ENCODE data around the gene PBOV1.

PBOV1 gene

DNA sequence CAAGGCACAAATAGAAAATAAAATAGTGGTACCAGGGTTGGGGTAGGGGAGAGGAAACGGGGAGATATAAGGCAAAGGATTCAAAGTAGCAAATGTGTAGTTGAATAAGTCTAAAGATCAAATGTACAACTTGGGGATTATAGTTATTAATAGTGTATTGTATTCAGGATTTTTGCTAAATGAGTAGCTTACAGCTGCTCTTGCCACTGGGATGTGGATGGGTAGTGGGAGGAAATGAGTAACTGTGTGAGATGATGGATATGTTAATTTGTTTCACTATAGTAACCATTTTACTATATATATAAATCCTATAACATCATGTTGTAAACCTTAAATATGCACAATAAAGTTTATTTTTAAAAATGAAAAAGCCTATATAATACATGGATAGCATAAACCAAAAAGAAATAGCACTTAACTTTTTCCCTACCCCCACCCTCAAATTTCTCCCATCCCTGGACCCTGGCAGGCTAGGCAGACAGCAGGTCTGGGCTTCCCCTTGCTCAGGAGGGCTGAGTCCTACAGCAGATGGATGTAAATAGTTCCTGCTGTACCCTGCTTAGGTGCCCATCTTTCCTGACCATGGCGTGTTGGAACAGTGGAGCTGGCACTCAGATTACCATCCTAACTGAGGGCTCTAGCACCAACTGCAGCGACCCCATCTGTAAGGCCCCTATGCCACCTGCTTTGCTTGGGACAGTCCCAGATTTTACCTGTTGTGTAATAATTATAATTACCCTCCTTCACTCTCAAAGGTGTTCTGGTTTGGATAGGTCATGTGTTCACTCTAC is 28.6 kb upstream of the PBOV1 start:
- H3K9me3 ChIP-seq (ENCODE audit: control insufficient read depth, insufficient read depth, low read length) = no peaks in the 10 kb centered on the region
- no peaks in the 10 kb centered on the region for H3K36me3 ChIP-seq (ENCODE audit: insufficient read depth, low read length)
- H3K4me1 ChIP-seq (ENCODE audit: insufficient read depth, low read length) = no peaks in the 10 kb centered on the region
- H3K9ac ChIP-seq (ENCODE audit: low read depth, low read length) = no peak overlapping the region

DNA sequence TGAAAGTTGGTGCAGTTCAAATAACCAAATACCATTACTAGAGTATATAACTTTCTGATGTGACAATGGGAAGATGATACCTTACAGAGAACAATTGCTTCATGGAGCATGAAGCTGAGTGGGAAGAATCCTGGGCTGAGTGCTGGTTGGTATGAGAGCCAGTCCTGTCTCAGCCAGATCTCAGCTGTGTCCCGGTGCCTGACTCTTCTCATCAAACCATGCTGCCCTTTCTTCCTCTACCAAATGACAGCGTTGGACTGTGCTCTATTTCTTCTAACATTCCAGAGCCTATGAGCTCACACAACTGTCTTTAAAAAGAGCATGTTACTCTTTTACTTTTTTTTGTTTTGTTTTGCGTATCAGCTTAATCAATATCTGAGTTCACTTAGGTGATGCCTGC is 27.5 kb upstream of the PBOV1 start:
- H3K9me3 ChIP-seq (ENCODE audit: control insufficient read depth, insufficient read depth, low read length) = no peaks in the 10 kb centered on the region
- no peak overlapping the region for H3K9ac ChIP-seq (ENCODE audit: low read depth, low read length)
- H3K4me1 ChIP-seq (ENCODE audit: insufficient read depth, low read length) = no peaks in the 10 kb centered on the region
- H3K36me3 ChIP-seq (ENCODE audit: insufficient read depth, low read length) = no peaks in the 10 kb centered on the region

- no peaks in the 10 kb centered on the region for H3K36me3 ChIP-seq (ENCODE audit: insufficient read depth, low read length)
- H3K4me1 ChIP-seq (ENCODE audit: insufficient read depth, low read length) = no peaks in the 10 kb centered on the region
- H3K9ac ChIP-seq (ENCODE audit: low read depth, low read length) = no peak overlapping the region
- H3K9me3 ChIP-seq (ENCODE audit: control insufficient read depth, insufficient read depth, low read length) = no peaks in the 10 kb centered on the region
Measured at GRCh38 chr6:138242987-138243592, 24.8 kb upstream of the PBOV1 start.

- H3K9me3 ChIP-seq (ENCODE audit: control insufficient read depth, insufficient read depth, low read length) = no peaks in the 10 kb centered on the region
- H3K9ac ChIP-seq (ENCODE audit: low read depth, low read length) = no peak overlapping the region
- H3K4me1 ChIP-seq (ENCODE audit: insufficient read depth, low read length) = no peaks in the 10 kb centered on the region
- H3K36me3 ChIP-seq (ENCODE audit: insufficient read depth, low read length) = no peaks in the 10 kb centered on the region
Measured at GRCh38 chr6:138241934-138242333, 23.6 kb upstream of the PBOV1 start.

- Histone ChIP-seq H3K9ac (ENCODE audit: low read depth, low read length) (no peak overlapping the region), H3K36me3 (ENCODE audit: insufficient read depth, low read length) (no peaks in the 10 kb centered on the region), H3K4me1 (ENCODE audit: insufficient read depth, low read length) (no peaks in the 10 kb centered on the region), H3K9me3 (ENCODE audit: control insufficient read depth, insufficient read depth, low read length) (no peaks in the 10 kb centered on the region)
Measured at GRCh38 chr6:138241381-138241780, 23.1 kb upstream of the PBOV1 start.

DNA sequence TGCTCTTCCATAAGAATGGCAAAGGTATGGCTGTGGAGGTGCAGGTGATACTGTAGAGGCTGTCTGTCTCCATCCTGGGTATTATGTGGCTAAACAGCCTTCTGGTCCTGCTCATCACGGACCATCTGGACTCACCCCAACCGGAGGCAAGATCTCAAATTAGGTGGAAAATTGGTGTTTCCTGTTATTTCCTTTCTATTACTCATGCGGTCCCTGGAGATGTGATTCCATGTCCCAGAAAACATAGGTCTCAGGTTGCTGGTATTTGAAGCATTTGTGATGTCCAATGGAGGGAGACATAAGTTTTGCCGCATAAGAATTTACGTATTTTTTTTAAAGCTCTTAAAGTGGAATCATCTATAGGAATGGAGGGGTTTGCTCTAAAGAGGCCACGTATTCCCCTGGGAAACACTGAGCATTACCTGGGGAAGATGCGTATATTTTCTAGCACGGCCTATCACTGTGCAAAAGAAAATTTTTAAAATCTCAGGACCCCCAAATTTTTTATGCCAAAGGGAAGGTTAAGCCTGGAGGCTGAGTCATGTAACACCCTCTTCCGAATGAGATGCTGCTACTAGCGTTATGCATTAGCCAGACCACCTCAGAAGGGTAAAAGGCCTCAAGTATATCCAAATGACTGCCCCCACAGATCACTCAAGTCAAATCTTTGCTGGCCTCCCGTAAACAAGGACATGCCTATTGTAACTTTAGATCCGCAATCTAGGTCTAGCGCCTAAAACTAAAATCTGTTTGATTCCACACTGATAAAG is 22.4 kb upstream of the PBOV1 start:
- Histone ChIP-seq H3K36me3 (ENCODE audit: insufficient read depth, low read length) (no peaks in the 10 kb centered on the region), H3K4me1 (ENCODE audit: insufficient read depth, low read length) (no peaks in the 10 kb centered on the region), H3K9me3 (ENCODE audit: control insufficient read depth, insufficient read depth, low read length) (no peaks in the 10 kb centered on the region), H3K9ac (ENCODE audit: low read depth, low read length) (no peak overlapping the region)

DNA sequence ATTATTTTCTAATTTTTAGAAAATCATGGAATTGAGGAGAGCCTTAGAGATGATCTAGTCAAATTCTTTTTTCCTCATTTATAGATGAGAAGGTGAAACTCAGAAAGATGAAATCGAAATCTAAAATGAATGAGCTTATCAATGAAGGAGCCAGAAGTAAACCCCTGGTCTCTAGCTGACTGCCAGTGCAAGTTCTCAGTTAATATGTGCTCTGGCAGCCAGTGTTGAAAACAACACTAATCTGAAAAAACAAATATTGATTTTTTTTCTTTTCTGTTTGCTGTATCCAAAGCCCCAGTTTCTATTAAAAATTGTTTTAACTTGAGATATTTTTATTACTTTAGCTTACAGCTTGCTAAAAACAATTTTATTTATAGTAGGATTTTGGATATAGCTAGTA is 21.5 kb upstream of the PBOV1 start:
- H3K9me3 ChIP-seq (ENCODE audit: control insufficient read depth, insufficient read depth, low read length) = no peaks in the 10 kb centered on the region
- no peak overlapping the region for H3K9ac ChIP-seq (ENCODE audit: low read depth, low read length)
- no peaks in the 10 kb centered on the region for H3K36me3 ChIP-seq (ENCODE audit: insufficient read depth, low read length)
- H3K4me1 ChIP-seq (ENCODE audit: insufficient read depth, low read length) = no peaks in the 10 kb centered on the region

- Histone ChIP-seq H3K4me1 (ENCODE audit: insufficient read depth, low read length) (no peaks in the 10 kb centered on the region), H3K9me3 (ENCODE audit: control insufficient read depth, insufficient read depth, low read length) (no peaks in the 10 kb centered on the region), H3K36me3 (ENCODE audit: insufficient read depth, low read length) (no peaks in the 10 kb centered on the region), H3K9ac (ENCODE audit: low read depth, low read length) (no peak overlapping the region)
Measured at GRCh38 chr6:138238368-138238767, 20.1 kb upstream of the PBOV1 start.

GRCh38 chr6:138237463-138237862 is 19.2 kb upstream of the PBOV1 start:
- Histone ChIP-seq H3K36me3 (ENCODE audit: insufficient read depth, low read length) (no peaks in the 10 kb centered on the region), H3K9me3 (ENCODE audit: control insufficient read depth, insufficient read depth, low read length) (no peaks in the 10 kb centered on the region), H3K4me1 (ENCODE audit: insufficient read depth, low read length) (no peaks in the 10 kb centered on the region)

DNA sequence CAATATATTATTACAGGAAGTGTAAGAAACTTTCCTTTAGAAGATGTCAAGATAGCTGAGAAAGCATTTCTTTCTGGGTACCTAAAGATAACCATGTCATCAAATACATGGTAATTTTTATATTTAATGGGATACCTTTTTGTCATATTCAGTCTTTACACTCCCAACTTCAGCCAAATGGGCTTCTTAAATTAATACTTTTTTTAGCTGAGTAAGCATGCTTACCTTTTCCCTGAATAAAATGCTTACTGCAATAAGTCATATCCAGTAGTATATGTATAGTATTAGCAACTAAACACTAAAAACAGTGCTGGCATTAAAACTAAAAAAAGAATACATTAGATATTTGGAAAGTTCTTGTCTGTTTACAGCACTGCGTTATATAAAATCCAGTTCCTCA is 17.4 kb upstream of the PBOV1 start:
- H3K36me3 ChIP-seq (ENCODE audit: insufficient read depth, low read length) = no peaks in the 10 kb centered on the region
- no peak overlapping the region for H3K9ac ChIP-seq (ENCODE audit: low read depth, low read length)
- H3K9me3 ChIP-seq (ENCODE audit: control insufficient read depth, insufficient read depth, low read length) = no peaks in the 10 kb centered on the region
- no peaks in the 10 kb centered on the region for H3K4me1 ChIP-seq (ENCODE audit: insufficient read depth, low read length)

More at GRCh38 chr6:138237463-138237862, 19.2 kb upstream of the PBOV1 start:
- no peak overlapping the region for H3K9ac ChIP-seq (ENCODE audit: low read depth, low read length)

DNA sequence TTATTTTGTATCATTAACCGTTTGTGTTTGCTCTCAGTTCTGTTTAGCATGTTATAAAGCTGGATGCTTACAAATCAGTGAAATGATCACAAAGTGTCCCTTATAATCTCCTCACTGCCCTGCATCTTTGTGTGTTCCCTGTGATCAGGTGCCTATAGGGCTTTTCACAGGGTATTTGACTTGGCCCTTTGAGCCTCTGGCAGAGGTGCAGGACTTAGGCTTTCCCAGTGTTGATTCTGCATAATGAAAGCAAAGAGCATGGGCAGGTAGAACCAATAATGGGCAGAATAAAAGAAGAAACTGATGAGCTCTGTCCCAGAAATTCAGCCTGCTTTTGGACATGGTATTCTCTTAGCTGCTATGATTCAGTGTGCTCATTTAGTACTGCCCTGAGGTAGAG is 16.9 kb upstream of the PBOV1 start:
- Histone ChIP-seq H3K4me1 (ENCODE audit: insufficient read depth, low read length) (no peaks in the 10 kb centered on the region), H3K9me3 (ENCODE audit: control insufficient read depth, insufficient read depth, low read length) (no peaks in the 10 kb centered on the region), H3K9ac (ENCODE audit: low read depth, low read length) (no peak overlapping the region; the same call in 1 of the 2 replicates), H3K36me3 (ENCODE audit: insufficient read depth, low read length) (no peaks in the 10 kb centered on the region)

DNA sequence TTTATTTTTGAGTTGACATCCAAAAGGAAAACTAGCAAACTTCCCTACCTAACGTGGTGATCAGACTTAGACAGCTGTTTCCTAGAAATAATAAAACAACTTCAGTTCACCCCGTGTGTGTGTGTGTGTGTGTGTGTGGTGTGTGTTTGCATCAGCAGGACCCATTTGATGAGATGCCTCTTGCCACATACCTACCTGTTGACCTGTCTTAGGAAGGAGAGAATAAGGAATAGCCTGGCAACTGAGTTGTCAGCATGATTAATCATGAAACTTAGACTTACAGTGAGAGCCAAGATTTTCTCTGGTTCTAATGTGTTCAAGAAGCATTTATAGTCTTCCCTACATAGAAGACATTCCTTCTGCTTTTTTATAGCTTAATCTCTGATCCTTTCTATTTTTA is 16.1 kb upstream of the PBOV1 start:
- Histone ChIP-seq H3K4me1 (ENCODE audit: insufficient read depth, low read length) (no peaks in the 10 kb centered on the region), H3K9me3 (ENCODE audit: control insufficient read depth, insufficient read depth, low read length) (no peaks in the 10 kb centered on the region), H3K9ac (ENCODE audit: low read depth, low read length) (no peak overlapping the region), H3K36me3 (ENCODE audit: insufficient read depth, low read length) (no peaks in the 10 kb centered on the region)

DNA sequence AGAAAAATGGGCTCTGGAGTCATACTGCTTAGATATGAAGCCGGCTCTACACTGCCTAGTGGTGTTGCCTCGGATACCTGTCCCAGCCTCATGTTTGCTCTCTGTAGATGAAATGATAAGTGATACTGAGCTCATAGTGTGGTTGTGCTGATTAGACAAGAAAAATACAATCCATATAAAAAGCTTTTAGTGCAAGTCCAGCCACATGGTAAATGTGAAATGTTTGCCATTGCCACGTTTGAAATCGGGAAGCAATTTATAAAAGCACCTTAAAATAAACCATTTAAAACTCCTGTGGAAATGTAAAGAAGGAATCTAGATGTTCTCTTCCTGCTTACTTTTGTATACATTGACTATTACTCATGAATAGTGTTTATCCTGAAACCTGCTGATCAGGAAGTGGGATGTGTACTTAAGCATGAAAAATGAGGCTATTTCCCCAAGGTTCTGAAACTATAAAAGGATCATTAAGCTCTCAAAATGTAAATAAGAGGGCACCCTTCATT is 13.1 kb upstream of the PBOV1 start:
- Histone ChIP-seq H3K9me3 (ENCODE audit: control insufficient read depth, insufficient read depth, low read length) (no peaks in the 10 kb centered on the region), H3K4me1 (ENCODE audit: insufficient read depth, low read length) (no peaks in the 10 kb centered on the region), H3K36me3 (ENCODE audit: insufficient read depth, low read length) (no peaks in the 10 kb centered on the region), H3K9ac (ENCODE audit: low read depth, low read length) (no peak overlapping the region)

- Histone ChIP-seq H3K9me3 (ENCODE audit: control insufficient read depth, insufficient read depth, low read length) (no peaks in the 10 kb centered on the region), H3K4me1 (ENCODE audit: insufficient read depth, low read length) (no peaks in the 10 kb centered on the region), H3K9ac (ENCODE audit: low read depth, low read length) (no peak overlapping the region), H3K36me3 (ENCODE audit: insufficient read depth, low read length) (no peaks in the 10 kb centered on the region)
Measured at GRCh38 chr6:138230759-138231380, 12.6 kb upstream of the PBOV1 start.
